Karpas-422 (cell line): ENCODE measurements around the gene SP5. TPM values are rescaled to one million over a fixed set of nuclear protein-coding genes. Genes with fewer than 3 reads are reported as not detected.

Experiments used
- DNase-seq: peaks from one replicate; pipeline ENCODE4 v3.0.0-alpha.2; 2015
- H2AFZ ChIP-seq: fragments of 200-600 bp; sonication (generic); 2 replicates; pipeline ENCODE4 v1.6.1; 2014; ENCODE audit warnings: antibody characterized with exemption, low read length, mixed read lengths
- H3K27ac ChIP-seq: fragments of 200-600 bp; sonication (generic); 2 replicates; pipeline ENCODE4 v1.5.1; 2014; ENCODE audit warnings: mild to moderate bottlenecking, low read length, moderate library complexity
- H3K27me3 ChIP-seq: fragments of 200-600 bp; sonication (generic); 2 replicates; pipeline ENCODE4 v1.6.1; 2014; ENCODE audit warnings: low read length, mixed read lengths
- H3K36me3 ChIP-seq: fragments of 200-600 bp; sonication (generic); 2 replicates; pipeline ENCODE4 v1.6.1; 2014; ENCODE audit warnings: low read length, mixed read lengths; ENCODE audit not compliant: insufficient read depth
- H3K4me1 ChIP-seq: fragments of 200-600 bp; sonication (generic); 2 replicates; pipeline ENCODE4 v1.6.1; 2014; ENCODE audit warnings: mild to moderate bottlenecking, low read length, mixed read lengths
- H3K4me2 ChIP-seq: fragments of 200-600 bp; sonication (generic); 2 replicates; pipeline ENCODE4 v1.6.1; 2014; ENCODE audit warnings: low read length, low read depth, mild to moderate bottlenecking; ENCODE audit not compliant: poor library complexity, severe bottlenecking
- H3K4me3 ChIP-seq: fragments of 200-600 bp; sonication (generic); 2 replicates; pipeline ENCODE4 v1.5.1; 2014; ENCODE audit warnings: mild to moderate bottlenecking, antibody characterized with exemption, low read length, mixed read lengths
- H3K79me2 ChIP-seq: fragments of 200-600 bp; sonication (generic); 2 replicates; pipeline ENCODE4 v1.6.1; 2014; ENCODE audit warnings: mild to moderate bottlenecking, low read length, mixed read lengths
- H3K9ac ChIP-seq: fragments of 200-600 bp; sonication (generic); 2 replicates; pipeline ENCODE4 v1.6.0; 2014; ENCODE audit warnings: low read length
- H3K9me2 ChIP-seq: fragments of 200-600 bp; sonication (generic), shearing (Covaris generic); replicated peaks from 2 replicates; pipeline ENCODE4 v1.6.0; 2014; ENCODE audit warnings: mild to moderate bottlenecking, low read length, moderate library complexity; ENCODE audit not compliant: insufficient read depth
- H3K9me3 ChIP-seq: fragments of 300-700, 200-600 bp; sonication (generic); 2 replicates; pipeline ENCODE4 v1.6.1; 2014; ENCODE audit warnings: low read length, mixed read lengths
- H4K20me1 ChIP-seq: fragments of 200-600 bp; sonication (generic); 2 replicates; pipeline ENCODE4 v1.6.1; 2014; ENCODE audit warnings: mild to moderate bottlenecking, antibody characterized with exemption, low read length, low read depth; ENCODE audit not compliant: insufficient read depth
- total RNA-seq: library from RNA; depleted of rRNA; stranded (reverse); fragments of >200 nt; shearing (Covaris generic); gene quantifications from 2 replicates; pipeline ENCODE4 v1.2.3, GENCODE V29; 2014; ENCODE audit warnings: low replicate concordance

SP5 gene
- total RNA-seq, 1 experiment from 2014 or later: not detected

DNA sequence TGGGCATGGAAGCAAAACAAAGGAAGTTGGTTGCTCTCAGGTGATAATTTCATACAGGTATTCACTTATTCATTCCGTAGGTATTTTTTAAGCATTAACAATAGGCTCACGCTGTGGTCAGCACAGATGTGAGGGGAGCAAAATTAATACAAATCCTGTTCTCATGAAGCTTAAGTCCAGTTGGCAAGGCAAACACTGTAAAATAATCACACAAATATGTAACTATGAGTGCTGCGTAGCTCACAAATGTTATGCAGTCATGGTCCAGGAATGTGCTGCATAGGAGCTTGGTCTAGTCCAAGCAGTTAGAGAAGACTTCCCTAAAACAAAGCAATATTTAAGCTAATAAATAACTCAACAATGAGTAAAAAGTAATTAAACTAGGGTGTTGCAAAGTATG lies 23.9 kb downstream of the SP5 start:
- no peak overlapping the region for H3K4me2 ChIP-seq
- no peaks in the 10 kb centered on the region for H4K20me1 ChIP-seq
- no peaks in the 10 kb centered on the region for H3K9me2 ChIP-seq
- H3K27me3 ChIP-seq: no peaks in the 10 kb centered on the region
- no peak for DNase-seq
- H3K36me3 ChIP-seq: no peaks in the 10 kb centered on the region
- no peaks in the 10 kb centered on the region for H3K4me1 ChIP-seq
- H3K9ac ChIP-seq: no peak overlapping the region
- H3K27ac ChIP-seq: no peak overlapping the region
- H2AFZ ChIP-seq: no peak overlapping the region
- H3K9me3 ChIP-seq: no peaks in the 10 kb centered on the region
- H3K79me2 ChIP-seq: no peaks in the 10 kb centered on the region
- no peak overlapping the region for H3K4me3 ChIP-seq

DNA sequence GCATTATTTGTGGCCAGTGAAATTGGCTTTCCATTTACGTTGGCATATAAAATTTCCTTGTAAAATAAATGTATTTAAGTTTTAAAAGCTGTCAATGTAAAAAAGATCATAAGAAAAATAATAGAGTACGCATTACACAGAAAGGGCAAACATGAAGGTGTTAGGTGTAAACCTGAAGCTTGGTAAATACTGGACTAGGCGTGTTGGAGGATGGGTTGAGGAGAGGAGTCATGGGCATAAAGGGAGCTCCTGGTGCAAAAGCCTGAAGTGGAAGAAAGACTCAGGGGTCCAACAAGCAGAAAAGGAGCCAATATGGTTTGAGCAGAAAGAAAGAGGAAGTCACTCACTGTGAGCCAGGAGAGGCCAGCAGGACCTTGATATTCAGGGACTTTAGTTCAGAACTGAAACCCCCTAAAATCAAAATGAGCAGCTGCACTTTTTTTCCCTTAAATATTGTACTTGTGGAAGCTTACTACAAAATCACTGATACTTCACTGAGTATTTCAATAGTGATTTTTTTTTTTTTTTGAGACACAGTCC lies 24.4 kb downstream of the SP5 start:
- Histone ChIP-seq H4K20me1 (no peaks in the 10 kb centered on the region), H3K9me2 (no peaks in the 10 kb centered on the region), H3K36me3 (no peaks in the 10 kb centered on the region), H3K27ac (no peak overlapping the region), H3K9ac (no peak overlapping the region), H3K4me1 (no peaks in the 10 kb centered on the region), H3K4me3 (no peak overlapping the region), H3K79me2 (no peaks in the 10 kb centered on the region), H3K9me3 (no peaks in the 10 kb centered on the region), H2AFZ (no peak overlapping the region), H3K27me3 (no peaks in the 10 kb centered on the region), H3K4me2 (no peak overlapping the region)
- DNase-seq: no peak

DNA sequence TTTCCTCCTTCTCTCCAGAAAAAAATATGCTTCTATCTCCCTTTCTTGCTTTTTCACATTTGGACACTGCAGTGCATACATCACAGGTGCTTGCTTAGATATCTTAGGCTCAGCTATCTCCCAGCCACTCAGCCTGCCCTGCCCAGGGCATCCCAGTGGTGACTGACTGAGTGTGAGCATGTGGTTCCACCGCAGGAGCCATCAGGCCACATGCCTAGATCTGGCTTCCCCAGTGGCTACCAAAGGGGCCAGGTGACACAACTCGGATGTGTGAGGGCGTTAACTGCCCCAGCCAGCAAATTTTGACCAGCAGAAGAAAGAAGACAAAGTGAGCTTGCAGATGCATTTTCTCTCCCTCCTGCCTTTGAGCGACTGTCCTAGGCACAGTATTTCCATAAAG lies 25.5 kb downstream of the SP5 start:
- no peaks in the 10 kb centered on the region for H3K79me2 ChIP-seq
- no peaks in the 10 kb centered on the region for H4K20me1 ChIP-seq
- no peak overlapping the region for H3K4me2 ChIP-seq
- H2AFZ ChIP-seq: no peak overlapping the region
- DNase-seq: no peak
- no peaks in the 10 kb centered on the region for H3K36me3 ChIP-seq
- H3K9ac ChIP-seq: no peak overlapping the region
- H3K9me2 ChIP-seq: no peaks in the 10 kb centered on the region
- no peaks in the 10 kb centered on the region for H3K4me1 ChIP-seq
- H3K27me3 ChIP-seq: no peaks in the 10 kb centered on the region
- H3K4me3 ChIP-seq: no peak overlapping the region
- no peak overlapping the region for H3K27ac ChIP-seq
- no peaks in the 10 kb centered on the region for H3K9me3 ChIP-seq

DNA sequence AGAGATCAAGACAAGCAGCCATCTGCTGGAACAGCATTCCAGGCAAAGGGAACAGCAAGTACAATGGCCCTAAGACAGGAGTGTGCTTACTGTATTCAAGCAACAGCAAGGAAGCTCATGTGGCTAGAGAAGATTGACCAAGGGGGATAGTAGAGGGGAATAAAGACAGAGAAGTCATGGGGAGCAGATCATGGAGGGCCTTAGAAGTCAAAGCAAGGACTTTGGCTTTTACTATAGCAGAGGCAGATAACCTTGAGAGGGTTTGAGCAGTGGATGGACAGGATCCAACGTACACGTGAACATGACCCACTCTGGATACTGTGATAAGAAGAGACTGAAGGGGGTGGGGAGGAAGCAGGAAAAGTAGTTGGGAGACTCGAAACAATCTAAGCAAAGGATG lies 26.9 kb downstream of the SP5 start:
- no peaks in the 10 kb centered on the region for H3K9me3 ChIP-seq
- H3K4me1 ChIP-seq: no peaks in the 10 kb centered on the region
- no peak overlapping the region for H3K9ac ChIP-seq
- no peaks in the 10 kb centered on the region for H4K20me1 ChIP-seq
- DNase-seq: no peak
- no peaks in the 10 kb centered on the region for H3K27me3 ChIP-seq
- no peak overlapping the region for H2AFZ ChIP-seq
- H3K4me2 ChIP-seq: no peak overlapping the region
- H3K4me3 ChIP-seq: no peak overlapping the region
- no peaks in the 10 kb centered on the region for H3K36me3 ChIP-seq
- no peak overlapping the region for H3K27ac ChIP-seq
- no peaks in the 10 kb centered on the region for H3K9me2 ChIP-seq
- no peaks in the 10 kb centered on the region for H3K79me2 ChIP-seq

DNA sequence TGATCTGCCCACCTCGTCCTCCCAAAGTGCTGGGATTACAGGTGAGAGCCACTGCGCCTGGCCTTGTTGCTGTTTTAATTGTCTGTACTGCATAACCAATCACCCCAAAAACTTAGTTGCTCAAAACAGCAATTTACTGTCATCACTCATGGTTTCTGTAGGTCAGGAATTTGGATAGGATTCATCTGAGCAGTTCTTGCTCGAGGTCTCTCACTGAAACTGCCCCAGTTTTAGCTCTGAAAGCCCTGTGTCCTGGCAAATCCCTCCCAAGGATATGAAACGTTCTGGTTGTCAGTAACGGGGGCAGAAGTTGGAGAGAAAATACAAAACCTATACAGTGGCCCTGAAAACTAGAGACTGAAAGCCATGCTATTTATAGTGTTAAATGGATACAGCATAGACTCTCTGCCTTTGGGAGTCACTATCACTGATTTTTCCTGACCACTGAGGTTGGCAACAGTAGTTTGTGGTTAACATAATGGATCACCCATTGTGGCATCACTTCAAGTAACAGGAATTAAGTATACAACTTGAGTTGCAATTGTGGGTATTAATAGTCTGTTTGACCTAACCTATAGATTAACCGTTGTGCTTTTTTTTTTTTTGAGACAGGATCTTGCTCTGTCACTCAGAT lies 27.9 kb downstream of the SP5 start:
- Histone ChIP-seq H3K27ac (no peak overlapping the region), H3K9me2 (no peaks in the 10 kb centered on the region)

DNA sequence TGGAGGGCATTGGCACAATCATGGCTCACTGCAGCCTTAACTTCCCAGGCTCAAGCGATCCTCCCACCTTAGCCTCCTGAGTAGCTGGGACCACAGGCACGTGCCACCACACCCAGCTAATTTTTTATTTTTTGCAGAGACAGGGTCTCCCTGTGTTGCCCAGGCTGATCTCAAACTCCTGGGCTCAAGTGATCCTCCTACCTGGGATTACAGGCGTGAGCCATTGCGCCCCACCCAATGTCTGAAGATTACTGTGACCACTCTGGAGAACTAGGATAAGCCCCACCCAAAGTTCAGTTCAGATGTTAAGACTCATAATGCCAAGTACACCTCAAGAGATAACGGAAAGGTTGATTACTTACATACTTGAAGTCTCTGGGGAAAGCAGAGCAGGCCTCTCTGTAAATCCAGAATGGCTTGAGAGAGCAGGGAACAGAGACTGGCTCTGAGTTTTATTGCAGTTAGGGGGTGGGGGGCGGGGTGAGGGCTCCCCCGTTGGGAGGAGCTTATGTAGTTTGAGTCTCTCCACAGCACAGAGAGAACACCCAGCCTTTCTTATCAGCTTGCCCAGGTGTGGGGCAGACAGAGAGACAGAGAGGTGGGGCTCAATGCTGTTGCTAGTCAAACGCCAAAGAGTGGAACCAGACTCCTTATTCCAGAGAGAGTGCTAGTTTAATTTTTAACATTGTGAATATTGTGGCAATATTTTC lies 28.5 kb downstream of the SP5 start:
- H3K4me1 ChIP-seq: no peaks in the 10 kb centered on the region
- H3K27ac ChIP-seq: no peak overlapping the region
- H4K20me1 ChIP-seq: no peaks in the 10 kb centered on the region
- H3K4me2 ChIP-seq: no peak overlapping the region
- H3K36me3 ChIP-seq: no peaks in the 10 kb centered on the region
- DNase-seq: no peak
- H3K79me2 ChIP-seq: no peaks in the 10 kb centered on the region
- no peak overlapping the region for H2AFZ ChIP-seq
- H3K9ac ChIP-seq: no peak overlapping the region
- H3K27me3 ChIP-seq: no peaks in the 10 kb centered on the region
- H3K9me3 ChIP-seq: no peaks in the 10 kb centered on the region
- no peak overlapping the region for H3K4me3 ChIP-seq
- no peaks in the 10 kb centered on the region for H3K9me2 ChIP-seq

More for the DNA sequence above, 27.9 kb downstream of the SP5 start:
- Histone ChIP-seq H2AFZ (no peak overlapping the region), H4K20me1 (no peaks in the 10 kb centered on the region), H3K9ac (no peak overlapping the region), H3K9me3 (no peaks in the 10 kb centered on the region), H3K36me3 (no peaks in the 10 kb centered on the region), H3K4me2 (no peak overlapping the region), H3K79me2 (no peaks in the 10 kb centered on the region), H3K4me1 (no peaks in the 10 kb centered on the region), H3K4me3 (no peak overlapping the region), H3K27me3 (no peaks in the 10 kb centered on the region)
- no peak for DNase-seq

DNA sequence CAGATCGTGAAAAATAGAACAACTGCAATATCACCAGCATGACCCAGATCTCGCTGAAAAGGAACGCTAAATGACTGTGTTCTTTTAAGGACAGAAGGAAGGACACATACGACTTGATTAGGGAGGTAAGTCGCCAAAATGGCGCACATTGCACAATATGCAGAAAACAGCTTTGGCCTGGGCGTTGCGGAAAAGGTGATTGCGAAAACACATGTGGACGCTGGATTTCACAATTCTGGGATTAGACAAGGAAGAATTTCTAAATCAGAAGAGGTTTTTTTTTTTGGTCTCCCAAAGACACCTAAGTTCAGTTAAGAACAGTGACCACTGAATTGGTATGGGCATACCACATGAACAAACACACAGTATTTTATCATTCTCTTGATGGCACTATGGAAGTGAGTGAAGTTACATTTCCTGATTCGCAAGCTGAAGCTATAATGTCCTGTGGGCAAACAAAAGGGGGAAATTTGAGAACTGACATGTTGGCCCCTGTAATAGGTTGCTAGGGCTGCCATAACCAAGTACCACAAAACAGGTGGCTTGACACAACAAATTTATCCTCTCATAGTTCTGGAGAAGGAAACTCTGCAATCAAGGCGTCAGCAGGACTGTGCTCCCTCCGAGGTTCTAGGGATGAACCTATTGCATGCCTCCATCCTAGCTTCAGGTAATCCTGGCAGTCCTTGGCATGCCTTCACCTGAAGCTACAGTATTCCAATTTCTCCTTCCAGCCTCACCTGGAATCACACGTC lies 29.3 kb downstream of the SP5 start:
- DNase-seq: no peak
- no peaks in the 10 kb centered on the region for H3K79me2 ChIP-seq
- no peak overlapping the region for H3K27ac ChIP-seq
- no peak overlapping the region for H3K4me2 ChIP-seq
- no peaks in the 10 kb centered on the region for H3K9me2 ChIP-seq
- H3K9ac ChIP-seq: no peak overlapping the region
- H3K9me3 ChIP-seq: no peaks in the 10 kb centered on the region
- no peak overlapping the region for H3K4me3 ChIP-seq
- H2AFZ ChIP-seq: no peak overlapping the region
- H3K4me1 ChIP-seq: no peaks in the 10 kb centered on the region
- no peaks in the 10 kb centered on the region for H4K20me1 ChIP-seq
- no peaks in the 10 kb centered on the region for H3K27me3 ChIP-seq
- no peaks in the 10 kb centered on the region for H3K36me3 ChIP-seq

DNA sequence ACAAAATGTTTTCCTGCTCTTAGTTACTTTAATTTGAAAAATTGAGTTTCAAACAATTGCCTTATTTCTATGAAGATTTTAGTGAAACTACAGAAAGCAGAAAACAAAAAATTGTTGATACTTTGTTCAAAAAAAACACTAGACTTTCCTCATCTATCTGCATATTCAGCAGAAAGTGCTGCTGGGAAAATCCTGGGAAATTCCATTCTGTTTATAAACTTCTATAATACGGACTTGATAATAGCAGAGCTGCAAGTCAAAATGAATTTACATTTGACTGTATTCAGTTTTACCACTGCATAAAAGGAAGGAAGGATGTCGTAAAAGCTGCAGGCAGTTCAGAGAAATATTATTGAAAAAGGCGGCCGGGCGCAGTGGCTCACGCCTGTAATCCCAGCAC lies 30.2 kb downstream of the SP5 start:
- Histone ChIP-seq H2AFZ (no peak overlapping the region), H3K4me3 (no peak overlapping the region), H3K27ac (no peak overlapping the region), H3K36me3 (no peaks in the 10 kb centered on the region), H3K4me1 (no peaks in the 10 kb centered on the region), H3K79me2 (no peaks in the 10 kb centered on the region), H3K27me3 (no peaks in the 10 kb centered on the region), H3K9ac (no peak overlapping the region), H3K4me2 (no peak overlapping the region), H3K9me2 (no peaks in the 10 kb centered on the region), H4K20me1 (no peaks in the 10 kb centered on the region), H3K9me3 (no peaks in the 10 kb centered on the region)
- DNase-seq: no peak
